Stimulated activated CD8-positive, alpha-beta memory T cell treated with anti-CD3 and anti-CD28 coated beads, Interleukin-12 subunit alpha, Interleukin-12 subunit beta, amount 100 ng/mL, for 4 hours (primary cell): ENCODE measurements around the gene ZNF579.
"Not testable (repeated sequence)": the region's sequence is repeated elsewhere in the genome, so short reads cannot be mapped to it uniquely, and the experiment has no call there.

ENCODE experiments used
- DNase-seq: peaks from one replicate; pipeline ENCODE4 v3.0.0-alpha.2; 2020; ENCODE audit warnings: low read depth

The ZNF579 gene

DNA sequence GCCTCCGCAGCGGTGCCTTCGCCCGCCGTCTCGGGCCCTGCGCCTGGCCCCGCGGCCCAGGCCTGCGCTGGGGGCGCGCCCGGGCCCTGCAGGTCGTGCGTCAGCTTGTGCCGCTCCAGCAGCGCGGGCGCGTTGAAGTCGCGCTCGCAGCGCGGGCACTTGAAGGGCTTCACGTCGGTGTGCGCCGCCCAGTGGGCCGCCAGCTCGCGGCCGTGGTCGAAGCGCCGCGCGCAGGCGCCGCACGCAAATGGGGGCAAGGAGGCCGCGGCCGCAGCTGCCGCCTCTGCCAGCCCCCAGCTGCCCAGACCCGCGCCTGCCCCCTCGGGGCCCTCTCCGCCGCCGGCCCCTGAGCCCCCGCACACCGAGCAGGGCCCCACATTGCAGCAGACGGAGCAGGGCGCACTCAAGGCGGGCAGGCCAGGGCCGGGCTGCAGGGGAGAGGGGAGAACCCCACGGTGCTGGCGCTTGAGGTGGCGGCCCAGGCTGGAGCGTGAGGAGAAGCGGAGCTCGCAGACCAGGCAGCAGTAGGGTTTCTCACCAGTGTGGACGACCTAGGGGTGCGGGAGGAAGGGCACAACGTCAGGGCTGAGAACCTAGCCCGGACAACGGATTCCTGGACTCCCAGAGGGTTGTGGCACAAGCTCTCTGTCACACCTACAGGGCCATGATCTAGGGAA lies 12.6 kb upstream of the ZNF579 start:
- DNase-seq, result no peak

DNA sequence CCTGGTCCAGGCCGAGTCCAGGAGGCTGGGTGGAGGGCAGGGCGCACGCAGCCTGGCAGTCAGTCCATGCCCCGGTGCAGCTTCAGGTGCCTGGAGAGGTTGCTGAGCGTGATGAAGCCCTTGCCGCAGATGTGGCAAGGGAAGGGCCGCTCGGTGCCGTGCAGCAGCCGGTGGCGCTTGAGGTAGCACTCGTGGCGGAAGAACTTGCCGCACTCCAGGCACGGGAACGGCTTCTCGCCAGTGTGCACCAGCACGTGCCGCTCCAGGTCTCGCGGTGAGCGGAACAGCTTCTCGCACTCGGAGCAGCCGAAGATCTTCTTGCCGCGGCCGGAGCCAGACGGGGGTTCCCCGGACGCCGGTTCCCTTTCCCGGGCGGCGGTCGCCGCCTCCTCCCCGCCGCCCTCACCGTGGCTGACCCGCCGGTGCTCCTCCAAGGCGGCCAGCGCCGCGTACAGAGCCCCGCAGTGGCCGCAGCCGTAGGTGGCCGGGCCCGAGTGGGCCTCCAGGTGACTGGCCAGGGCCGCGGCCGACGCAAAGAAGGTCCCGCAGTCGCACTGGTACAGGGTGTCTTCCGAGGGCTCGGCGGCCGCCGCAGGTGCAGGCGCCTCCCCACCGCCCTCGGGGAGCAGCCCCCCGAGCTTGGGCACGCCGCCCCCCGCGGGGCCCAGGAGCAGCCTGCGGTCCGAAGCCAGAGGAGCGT lies 11.9 kb upstream of the ZNF579 start:
- DNase-seq, result no peak

DNA sequence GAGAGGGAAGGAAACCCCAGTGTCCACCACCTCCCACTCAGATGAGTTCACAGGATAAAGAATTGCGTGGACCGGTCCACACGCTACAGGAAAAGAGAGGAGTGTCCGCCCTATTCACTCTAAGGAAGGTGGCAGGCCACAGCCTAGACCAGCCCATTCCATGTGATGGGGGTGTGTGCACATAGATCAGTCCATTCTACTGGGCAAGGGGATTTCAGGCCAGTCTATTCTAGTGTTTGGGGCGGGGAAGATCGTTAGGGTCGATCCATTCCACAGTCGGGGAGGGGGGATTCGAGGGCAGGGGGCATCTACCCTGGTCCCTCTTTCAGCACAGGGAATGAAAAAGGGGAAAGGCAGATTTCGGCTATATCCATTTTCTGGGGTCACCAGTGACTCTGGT lies 10.9 kb upstream of the ZNF579 start:
- DNase-seq, result no peak

DNA sequence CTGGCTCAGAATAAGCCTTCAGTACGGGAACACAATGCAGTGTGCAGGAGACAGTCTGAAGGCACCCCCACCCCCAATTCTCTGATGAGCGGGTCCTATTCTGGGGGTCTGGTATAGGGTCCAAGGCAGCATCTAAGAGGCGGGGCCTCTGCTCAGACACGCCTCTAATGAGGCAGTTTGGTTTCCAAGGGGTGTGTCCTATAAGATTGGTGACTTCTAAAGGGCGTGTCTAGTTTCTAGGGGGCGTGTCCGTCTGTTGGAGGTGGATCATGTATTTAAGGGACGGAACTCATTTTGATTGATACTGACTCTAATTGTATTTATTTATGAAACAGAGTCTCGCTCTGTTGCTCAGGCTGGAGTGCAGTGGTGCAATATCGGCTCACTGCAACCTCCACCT lies 10.0 kb upstream of the ZNF579 start:
- no peak for DNase-seq

DNA sequence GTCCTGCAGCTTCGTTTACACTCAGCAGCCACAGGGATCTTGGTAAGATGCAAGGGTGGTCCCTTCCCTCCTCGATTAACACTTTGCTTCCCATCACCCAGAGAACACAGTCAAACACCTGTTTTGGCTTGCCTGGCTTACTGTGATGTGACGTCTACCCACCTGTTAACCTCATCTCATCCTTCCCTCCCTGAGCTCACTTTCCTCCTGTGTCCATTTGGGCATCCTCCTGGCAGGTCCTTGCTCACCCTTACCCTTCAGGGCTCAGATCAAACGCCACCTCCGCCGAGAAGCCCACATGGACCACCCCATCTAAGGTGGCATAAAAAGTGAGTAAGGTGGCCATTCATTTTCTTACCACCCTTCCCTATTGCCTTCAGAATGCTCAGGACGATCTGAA lies 9.5 kb upstream of the ZNF579 start:
- no peak for DNase-seq

DNA sequence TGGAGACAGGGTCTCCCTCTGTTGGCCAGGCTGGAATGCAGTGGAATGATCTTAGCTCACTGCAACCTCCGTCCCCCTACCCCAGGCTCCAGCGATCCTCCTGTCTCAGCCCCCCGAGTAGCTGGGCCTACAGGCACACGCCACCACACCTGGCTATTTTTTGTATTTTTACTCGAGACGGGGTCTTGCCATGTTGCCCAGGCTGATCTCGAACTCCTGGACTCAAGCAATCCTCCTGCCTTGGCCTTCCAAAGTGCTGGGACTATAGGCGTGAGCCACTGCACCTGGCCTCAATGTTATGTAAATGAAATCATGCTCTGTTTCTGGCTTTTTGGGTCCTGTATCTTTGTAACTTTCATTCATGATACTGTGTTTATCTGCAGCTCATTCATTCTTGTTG lies 8.1 kb upstream of the ZNF579 start:
- no peak for DNase-seq

DNA sequence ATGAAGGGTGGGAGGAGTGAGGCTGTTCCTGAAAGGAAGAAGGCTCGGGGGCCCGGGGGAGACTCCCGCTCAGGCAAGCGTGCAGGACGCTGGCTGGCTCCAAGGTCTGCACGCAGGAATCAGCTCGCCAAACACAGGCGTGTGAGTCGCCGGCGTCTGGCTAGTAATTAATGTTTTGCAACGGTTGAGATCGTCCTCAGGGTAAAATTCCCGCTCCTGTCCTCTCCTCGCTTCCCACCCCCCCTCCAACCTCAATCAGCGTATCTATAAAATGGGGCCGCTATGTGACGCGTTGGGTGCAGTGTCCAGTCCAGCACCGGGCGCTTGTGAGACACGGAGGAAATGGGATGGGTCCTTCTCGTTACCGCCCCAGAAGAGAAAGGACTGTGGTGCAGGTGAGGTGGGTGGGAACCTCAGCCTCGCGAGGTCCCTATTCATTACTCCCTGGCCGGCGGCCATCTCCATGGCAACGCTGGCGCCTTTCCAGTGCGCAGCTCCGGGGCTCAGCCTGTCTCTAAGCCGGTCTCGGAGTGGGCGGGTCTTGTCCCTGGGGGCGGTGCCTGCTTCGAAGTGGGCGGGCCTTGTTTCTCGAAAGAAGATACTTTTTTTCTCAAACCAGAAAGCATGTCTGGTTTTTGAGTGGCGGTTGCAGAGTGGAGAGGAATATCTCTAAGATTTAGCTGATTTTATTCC lies 6.5 kb upstream of the ZNF579 start:
- DNase-seq, result peak; percentile 79

DNA sequence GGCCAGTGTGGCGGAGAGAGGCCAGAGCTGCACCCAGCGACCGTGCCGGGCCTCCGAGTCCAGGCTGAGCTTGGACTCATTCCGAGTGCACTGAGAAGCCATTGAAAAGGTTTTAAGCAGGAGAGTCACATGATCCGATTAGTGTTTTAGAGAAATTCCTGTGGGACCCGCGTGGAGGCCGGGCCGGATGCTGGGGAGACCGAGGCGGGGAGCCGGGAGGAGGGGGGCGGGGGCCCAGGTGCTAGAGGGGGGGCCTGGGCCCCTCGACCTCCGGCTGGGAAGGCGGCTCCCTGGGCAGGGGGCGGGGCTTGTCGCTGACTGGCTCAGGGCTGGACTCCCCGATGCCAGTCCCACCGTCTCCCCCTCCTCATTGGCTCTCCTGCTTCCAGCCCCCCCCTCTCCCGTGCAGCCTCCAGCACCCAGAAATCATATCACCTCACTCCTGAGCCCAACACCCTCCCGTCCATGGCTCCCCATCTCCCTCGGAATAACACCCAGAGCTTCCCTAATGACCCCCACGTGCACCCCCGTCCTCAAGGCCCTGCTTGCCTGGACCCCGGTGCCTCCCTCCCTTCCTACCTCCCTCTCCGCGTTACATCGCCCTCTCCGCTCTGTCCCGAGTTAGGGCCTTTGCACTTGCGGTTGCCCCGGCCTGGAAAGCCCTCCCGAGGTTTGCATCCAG lies 5.2 kb upstream of the ZNF579 start:
- no peak for DNase-seq

DNA sequence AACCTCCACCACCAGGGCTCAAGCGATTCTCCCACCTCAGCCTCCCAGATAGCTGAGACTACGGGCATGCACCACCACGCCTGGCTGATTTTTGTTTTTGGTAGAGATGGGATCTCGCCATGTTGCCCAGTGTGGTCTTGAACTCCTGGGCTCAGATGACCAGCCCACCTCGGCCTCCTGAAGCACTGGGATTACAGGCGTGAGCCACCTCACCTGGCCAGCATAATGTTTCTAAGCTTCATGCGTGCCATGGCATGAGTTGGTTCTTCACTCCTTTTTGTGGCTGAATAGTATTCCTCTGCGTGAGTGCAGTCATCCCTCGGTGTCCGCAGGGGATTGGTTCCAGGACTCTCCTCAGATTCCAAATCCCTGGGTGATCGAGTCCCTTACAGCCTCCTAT lies 4.2 kb upstream of the ZNF579 start:
- no peak for DNase-seq

DNA sequence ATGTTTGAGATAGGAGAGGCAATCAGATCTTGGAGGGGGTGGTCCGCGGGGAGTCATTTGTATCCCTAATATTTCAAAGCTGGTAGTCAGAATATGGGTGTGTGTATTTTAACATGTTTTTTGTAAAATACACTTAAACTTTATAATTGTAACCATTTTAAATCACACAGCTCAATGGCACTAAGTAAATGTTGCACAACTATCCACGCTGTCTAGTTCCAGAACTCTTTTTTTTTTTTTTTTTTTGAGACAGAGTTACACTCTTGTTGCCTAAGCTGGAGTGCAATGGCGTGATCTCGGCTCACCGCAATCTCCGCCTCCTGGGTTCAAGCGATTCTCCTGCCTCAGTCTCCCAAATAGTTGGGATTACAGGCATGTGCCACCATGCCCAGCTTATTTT lies 3.2 kb upstream of the ZNF579 start:
- not testable (repeated sequence) for DNase-seq

DNA sequence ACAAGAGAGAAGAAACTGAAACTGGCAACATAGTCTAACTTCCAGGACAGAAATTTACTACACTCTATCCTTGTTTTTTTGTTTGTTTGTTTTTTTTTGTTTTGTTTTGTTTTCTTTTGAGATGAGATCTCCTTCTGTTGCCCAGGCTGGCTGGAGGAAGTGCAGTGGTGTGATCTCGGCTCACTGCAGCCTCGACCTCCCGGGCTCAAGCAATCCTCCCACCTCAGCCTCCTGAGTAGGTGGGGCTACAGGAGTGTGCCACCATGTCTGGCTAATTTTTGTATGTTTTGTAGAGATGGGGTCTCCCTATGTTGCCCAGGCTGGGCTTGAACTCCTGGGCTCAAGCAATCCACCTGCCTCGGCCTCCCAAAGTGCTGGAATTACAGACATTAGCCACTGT lies 1.6 kb upstream of the ZNF579 start:
- DNase-seq, result not testable (repeated sequence)

DNA sequence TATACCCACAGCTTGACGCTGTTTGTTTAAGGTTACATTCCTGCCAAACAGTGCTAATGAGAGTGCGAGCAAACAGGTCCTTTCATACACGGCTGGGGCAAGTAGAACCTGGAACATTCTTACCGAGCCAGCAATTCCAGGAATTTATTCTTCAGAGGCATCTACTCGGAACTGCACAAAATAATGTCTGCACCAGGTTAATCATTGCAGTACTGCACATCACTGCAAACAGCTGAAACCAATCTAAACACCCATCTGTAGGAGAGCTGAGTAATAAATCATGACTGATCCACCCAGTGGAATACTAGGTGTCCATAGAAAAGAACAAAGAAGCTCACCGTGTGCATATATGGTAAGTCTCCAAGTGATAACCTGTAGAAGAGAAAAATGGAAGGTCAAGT lies 1.2 kb upstream of the ZNF579 start:
- no peak for DNase-seq

DNA sequence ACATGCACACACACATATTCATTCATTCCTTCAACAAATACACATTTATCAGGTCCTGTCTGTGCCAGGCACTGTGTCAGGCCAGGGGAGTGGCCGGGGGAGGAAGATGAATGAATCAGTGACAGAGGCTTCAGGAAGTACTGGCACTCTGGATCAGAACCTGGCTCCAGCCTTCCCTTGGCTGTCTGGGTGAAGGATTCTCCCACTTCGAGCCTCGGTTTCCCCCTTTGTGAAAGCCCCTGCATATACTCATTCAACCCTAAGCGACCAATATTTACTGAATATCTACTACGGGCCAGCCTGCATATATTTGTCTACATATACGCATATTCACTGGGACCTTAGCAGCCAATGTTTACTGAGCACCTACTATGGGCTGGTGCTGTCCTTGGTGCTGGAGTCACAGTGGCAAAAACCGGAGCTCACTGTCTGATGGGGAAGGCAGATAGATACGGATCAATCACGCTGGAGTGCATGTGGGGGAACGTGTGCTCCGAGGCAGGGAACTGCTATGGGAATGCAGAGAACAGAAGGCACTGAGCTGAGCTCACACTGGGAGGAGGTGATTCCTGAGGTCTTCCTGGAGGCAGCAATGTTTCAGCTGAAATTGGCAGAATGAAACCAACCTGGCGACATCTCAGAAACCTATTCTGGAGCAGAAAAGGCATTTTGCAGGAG lies 636 bp upstream of the ZNF579 start:
- DNase-seq, result no peak

DNA sequence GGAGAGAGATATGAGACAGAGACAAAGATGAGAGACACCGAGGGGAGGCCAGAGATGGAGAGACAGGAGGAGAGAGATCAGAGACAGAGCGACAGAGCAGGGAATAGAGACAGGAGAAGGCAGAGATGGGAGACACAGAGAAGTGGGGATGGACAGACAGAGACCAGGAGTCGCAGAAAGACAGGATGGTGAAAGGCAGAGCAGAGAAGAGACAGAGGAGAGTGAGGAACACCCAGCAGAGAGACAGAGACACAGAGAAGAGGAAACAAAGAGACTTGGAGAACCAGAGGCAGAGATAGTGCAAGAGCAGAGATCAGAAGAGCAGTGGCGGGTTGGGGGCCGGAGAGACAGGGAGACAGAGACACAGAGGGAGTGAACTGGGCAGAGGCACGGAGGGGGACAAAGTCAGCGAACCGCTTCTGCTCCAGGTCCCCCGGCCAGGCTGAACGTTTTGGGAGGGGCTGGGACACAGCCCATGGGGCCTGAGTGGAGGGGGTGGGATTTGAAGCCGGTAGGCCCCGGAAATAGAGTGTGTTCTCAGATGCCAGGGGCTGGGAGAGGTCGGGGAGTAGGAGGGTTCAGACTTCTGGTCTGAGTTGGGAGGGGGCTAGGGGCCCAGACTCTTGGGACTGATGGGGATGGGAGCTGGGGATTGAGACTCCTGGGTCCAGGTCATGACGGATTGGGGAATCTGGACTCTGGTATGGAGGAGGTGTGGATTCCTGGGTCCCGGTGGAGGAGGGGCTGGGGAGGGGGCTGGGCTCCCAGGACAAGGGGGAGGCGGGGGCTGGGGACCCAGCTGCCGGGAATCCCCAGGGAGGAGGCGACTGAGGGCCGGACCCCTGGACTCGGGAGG lies 654 bp downstream of the ZNF579 start:
- DNase-seq, result no peak

DNA sequence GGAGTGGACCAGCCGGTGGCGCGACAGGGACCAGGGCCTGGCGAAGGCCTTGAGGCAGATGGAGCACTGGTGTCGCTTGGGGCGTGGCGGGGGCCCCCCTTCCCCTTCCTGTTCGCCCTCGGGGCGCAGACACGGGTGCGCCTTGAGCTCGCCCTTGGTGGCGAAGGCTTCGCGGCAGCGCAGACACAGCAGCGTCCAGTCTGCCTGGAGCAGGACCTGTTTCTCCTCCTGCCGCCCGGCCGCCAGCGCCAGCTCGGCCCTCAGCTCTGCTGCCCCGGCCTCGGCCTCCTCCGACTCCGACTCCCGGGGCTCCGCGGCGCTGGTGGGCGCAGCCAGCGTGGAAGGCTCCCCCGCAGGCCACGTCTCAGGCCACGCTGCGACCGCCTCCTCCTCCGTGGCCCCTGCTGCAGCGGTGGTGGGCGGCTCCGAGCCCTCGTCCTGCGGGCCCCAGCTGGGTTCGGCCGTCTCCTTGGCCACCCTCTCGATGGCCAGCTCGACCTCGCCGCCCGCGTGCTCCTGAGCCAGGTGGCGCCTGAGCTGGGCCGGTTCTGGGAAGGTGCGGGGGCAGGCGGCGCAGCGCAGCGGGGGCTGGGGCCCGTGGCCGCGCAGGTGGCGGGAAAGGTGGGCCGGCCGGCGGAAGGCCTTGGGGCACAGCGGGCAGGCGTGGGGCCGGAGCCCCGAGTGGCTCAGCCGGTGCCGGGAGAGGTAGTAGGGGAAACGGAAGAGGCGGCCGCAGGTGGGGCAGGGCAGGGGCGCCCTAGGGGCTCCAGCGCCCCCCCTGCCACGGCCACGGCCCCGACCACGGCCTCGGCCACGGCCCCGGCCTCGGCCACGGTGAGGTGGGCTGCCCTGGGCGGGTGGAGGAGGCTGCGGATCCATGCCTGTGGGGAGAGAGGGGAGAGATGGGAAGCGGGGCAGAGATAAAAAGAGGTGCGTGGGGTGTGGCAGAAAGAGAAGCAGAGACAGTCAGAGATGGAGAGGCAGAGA lies 1.6 kb downstream of the ZNF579 start:
- no peak for DNase-seq

DNA sequence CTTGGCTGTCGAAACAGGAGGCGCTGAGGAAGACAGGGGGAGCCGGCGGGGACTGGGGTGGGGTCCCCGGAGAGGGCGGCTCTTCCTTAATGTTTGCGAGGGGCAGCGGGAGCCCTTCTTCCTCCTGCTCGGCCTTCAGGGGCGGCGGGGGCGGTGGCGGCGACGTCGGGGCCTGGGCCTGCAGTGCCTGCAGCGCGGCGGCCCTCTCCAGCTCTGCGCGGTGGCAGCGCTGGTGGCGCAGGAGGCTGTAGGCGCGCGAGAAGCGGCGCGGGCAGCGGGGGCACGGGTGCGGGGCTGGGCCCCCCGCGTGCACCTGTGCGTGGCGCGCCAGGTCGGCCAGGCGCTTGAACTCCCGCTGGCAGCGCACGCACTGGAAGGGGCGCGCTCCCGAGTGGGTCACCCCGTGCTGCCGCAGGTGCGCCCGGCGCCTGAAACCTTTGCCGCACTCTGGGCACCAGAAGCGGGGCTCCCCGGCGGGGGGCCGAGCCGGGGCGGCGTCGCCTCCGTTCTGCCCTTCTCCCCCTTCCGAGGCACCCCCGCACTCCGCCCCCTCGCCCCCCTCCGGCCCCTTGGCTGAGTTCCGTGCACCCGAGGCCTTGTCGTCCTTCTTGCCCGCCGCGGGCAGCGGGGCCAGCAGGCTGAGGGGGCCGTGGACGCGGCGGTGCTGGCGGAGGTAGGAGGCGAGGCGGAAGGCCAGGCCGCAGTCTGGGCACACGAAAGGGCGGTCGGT lies 2.5 kb downstream of the ZNF579 start:
- DNase-seq, result no peak

DNA sequence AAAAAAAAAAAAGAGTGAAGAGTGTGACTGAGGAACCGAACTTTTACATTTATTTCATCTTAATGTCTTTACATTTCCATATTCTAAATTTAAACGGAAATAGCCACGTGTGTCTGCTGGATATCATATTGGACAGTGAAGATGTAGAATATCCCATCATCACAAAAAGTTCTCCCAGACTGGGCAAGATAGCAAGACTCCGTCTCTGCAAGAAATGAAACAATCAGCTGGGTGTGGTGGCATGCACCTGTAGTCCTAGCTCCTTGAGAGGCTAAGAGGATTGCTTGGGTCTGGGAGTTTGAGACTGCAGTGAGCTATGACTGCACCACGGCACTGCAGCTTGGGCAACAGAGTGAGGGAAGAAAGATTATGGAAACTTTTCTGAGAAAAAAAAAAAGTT lies 3.9 kb downstream of the ZNF579 start:
- no peak for DNase-seq

DNA sequence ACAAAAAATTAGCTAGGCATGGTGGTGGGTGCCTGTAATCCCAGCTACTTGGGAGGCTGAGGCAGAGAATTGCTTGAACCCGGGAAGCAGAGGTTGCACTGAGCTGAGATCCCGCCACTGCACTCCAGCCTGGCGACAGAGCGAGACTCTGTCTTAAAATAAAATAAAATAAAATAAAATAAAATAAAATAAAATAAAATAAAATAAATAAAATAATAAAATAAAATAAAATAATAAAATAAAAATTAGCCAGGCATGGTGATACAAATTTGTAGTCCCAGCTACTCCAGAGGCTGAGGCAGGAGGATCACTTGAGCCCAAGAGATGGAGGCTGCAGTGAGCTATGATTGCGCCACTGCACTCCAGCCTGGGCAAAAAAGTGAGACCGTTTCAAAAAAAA lies 6.7 kb downstream of the ZNF579 start:
- not testable (repeated sequence) for DNase-seq

DNA sequence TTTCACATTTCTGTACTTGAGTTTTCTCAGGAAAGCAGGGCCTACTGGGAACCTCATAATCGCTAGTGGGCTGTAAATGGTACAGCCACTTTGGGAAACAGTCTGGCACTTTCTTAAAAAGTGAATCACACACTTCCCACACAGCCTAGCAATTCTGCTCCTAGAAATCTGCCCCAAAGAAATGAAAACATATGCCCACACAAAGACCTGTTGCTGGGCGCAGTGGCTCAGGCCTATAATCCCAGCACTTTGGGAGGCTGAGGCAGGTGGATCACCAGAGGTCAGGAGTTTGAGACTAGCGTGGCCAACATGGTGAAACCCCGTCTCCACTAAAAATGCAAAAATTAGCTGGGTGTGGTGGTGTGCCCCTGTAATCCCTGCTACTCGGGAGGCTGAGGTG lies 11.2 kb downstream of the ZNF579 start:
- DNase-seq, result not testable (repeated sequence)
